Esophagus muscularis mucosa (tissue), 2 donors: ENCODE data around the gene QKI.

Experiments
- POLR2A ChIP-seq: fragments of 450-650 bp; IDR thresholded peaks from one replicate; pipeline ENCODE4 v1.6.1; 2017; ENCODE audit warnings: antibody characterized with exemption, moderate library complexity, mild to moderate bottlenecking, low read depth
- POLR2AphosphoS5 ChIP-seq, 2 donors: sonication (generic); formaldehyde crosslinking; IDR thresholded peaks; one replicate each; pipeline ENCODE4 v1.6.1; 2017; ENCODE audit warnings: antibody characterized with exemption in 2 of 2

DNA sequence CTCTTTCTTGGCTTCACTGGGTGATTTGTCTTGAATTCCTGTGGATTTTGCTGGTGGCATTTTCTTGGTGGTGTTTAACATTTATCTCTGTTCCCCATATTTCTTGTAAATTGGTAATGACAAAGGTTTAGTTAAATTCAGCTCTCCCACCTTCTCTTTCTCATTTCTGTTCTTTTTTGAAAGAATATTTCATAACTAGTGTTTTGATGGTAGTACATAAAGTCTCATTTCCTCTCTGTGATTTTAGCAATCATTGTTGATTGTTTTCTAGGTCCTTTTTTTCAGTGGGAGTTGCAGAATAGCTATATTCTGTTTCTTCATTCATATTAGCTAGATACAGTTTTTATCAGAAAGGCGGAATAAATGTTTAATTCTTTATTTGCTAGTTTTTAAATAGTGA, 73.1 kb downstream of the QKI start:
- no peak for TF ChIP-seq POLR2A
- TF ChIP-seq POLR2AphosphoS5 (IDR thresholded peaks at IDR 0.05) = no peak
